Lower lobe of right lung (tissue), 2 donors: ENCODE results near the gene TIMM17A. TPM values are rescaled to one million over a fixed set of nuclear protein-coding genes. Genes with fewer than 3 reads are reported as not detected.

Experiments used
- ATAC-seq, 2 donors: fragments of 200-7000 bp; cut with Tn5 transposase; one replicate each; pipeline ENCODE4 v1.9.1; 2020 to 2022; ENCODE audit warnings: mild to moderate bottlenecking in 2 of 2, moderate library complexity in 2 of 2
- DNase-seq: peaks from one replicate; pipeline ENCODE4 v3.0.0-alpha.2; 2020
- H3K27ac ChIP-seq: fragments of 200-600 bp; one replicate; pipeline ENCODE4 v1.8.0; 2022
- H3K27me3 ChIP-seq: fragments of 200-600 bp; one replicate; pipeline ENCODE4 v1.8.0; 2022; ENCODE audit warnings: low read depth
- H3K36me3 ChIP-seq: fragments of 200-600 bp; one replicate; pipeline ENCODE4 v1.8.0; 2022; ENCODE audit warnings: mild to moderate bottlenecking
- H3K4me1 ChIP-seq: fragments of 200-600 bp; one replicate; pipeline ENCODE4 v1.8.0; 2022
- H3K4me3 ChIP-seq: fragments of 200-600 bp; one replicate; pipeline ENCODE4 v1.8.0; 2022; ENCODE audit warnings: mild to moderate bottlenecking
- H3K9me3 ChIP-seq: fragments of 200-600 bp; one replicate; pipeline ENCODE4 v1.8.0; 2022
- intact Hi-C: fragments of 100-400 bp; cut with DNase I; formaldehyde crosslinking; loops from one replicate; pipeline ENCODE4 v1.11.0; 2022
- total RNA-seq: library from RNA; stranded (reverse); fragmentation: NEBNext Ultra II Directional; extraction: Animal tissue kit (Norgen Biotek cat#: 25700); gene quantifications from one replicate; pipeline ENCODE4 v1.2.1, GENCODE V29; 2021
- TF ChIP-seq, protein P1 (sequence below): fragments of 200-600 bp; IDR thresholded peaks from one replicate; pipeline ENCODE4 v1.8.0; 2022; ENCODE audit warnings: antibody characterized with exemption, mild to moderate bottlenecking
- donor health status: DM: no; HTN: yes; CAD: no; lungs with severe emphysema.

TIMM17A gene
- total RNA-seq, 1 donor from 2014 or later = 28.5 TPM

GRCh38 chr1:201914456-201915235, 40.7 kb upstream of the TIMM17A start:
- TF ChIP-seq, protein P1, sequence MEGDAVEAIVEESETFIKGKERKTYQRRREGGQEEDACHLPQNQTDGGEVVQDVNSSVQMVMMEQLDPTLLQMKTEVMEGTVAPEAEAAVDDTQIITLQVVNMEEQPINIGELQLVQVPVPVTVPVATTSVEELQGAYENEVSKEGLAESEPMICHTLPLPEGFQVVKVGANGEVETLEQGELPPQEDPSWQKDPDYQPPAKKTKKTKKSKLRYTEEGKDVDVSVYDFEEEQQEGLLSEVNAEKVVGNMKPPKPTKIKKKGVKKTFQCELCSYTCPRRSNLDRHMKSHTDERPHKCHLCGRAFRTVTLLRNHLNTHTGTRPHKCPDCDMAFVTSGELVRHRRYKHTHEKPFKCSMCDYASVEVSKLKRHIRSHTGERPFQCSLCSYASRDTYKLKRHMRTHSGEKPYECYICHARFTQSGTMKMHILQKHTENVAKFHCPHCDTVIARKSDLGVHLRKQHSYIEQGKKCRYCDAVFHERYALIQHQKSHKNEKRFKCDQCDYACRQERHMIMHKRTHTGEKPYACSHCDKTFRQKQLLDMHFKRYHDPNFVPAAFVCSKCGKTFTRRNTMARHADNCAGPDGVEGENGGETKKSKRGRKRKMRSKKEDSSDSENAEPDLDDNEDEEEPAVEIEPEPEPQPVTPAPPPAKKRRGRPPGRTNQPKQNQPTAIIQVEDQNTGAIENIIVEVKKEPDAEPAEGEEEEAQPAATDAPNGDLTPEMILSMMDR = no peak
- DNase-seq = no peak

DNA sequence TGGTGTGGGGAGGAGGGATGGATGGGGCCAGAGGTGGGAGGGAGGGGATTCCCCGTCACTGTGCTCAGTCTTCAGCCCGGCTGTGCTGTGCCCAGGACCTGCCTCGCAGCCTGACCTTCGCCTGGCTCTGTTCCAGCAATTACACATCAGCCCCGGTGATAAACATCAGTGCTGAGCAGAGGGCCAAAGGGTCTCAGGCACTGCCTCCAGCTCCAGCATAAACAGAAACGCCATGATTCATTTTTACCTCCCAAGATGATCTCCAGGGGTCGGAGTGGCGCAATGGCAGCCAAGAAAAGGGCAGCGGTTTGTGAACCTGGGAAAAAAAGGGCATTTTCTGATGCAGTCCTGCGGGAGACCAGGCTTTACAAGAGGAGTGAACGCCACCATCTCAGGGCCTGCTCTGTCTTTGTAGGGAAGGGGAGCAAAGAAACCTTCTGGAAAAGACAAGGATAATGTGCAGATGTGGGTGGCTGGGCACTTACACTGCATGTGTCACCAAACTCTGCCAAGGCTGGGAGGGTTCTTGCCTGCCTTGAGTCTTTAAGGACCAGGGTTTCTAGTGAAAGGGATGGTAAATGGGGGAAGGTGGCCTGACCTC, 38.6 kb upstream of the TIMM17A start:
- no peak overlapping the region for H3K4me3 ChIP-seq
- ATAC-seq (peak; percentile 45 to 54), DNase-seq (peak; percentile 54)
- intact Hi-C loops = no loop called here
- H3K36me3 ChIP-seq = no peaks in the 10 kb centered on the region
- H3K4me1 ChIP-seq = peaks cover 5% of the 10 kb centered on the region
- TF ChIP-seq, protein P1 = no peak
- H3K9me3 ChIP-seq = no peaks in the 10 kb centered on the region
- H3K27me3 ChIP-seq = no peaks in the 10 kb centered on the region
- H3K27ac ChIP-seq = peak overlapping the region; percentile 68

More at GRCh38 chr1:201914456-201915235, 40.7 kb upstream of the TIMM17A start:
- no peak for ATAC-seq
- intact Hi-C loops = no loop called here
- Histone ChIP-seq H3K27me3 (no peaks in the 10 kb centered on the region), H3K27ac (peak overlapping the region; percentile 31), H3K36me3 (no peaks in the 10 kb centered on the region), H3K9me3 (no peaks in the 10 kb centered on the region), H3K4me3 (no peak overlapping the region), H3K4me1 (peaks cover 5% of the 10 kb centered on the region)

- no peak overlapping the region for H3K4me3 ChIP-seq
Observed at GRCh38 chr1:201917362-201918033, 37.8 kb upstream of the TIMM17A start.

DNA sequence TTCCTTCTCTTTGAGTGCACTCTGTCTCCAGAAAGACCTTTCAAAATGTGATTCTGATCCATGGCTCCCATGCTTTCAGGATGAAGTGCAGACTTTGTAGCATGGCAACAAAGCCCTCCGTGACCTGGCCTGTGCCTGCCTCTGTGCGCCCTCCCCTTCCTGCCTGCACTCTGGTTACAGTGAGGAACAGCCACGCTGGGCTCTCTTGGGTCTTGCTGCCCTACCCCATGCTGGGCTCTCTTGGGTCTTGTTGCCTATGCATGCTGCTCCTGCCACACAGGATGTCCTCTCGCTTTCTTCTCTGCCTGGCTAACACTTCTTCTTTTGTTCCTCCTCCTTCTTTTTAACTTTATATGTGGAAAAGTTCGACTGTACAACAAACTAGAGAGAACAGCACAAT, 37.0 kb upstream of the TIMM17A start:
- intact Hi-C loops = no loop called here
- Histone ChIP-seq H3K27ac (peak overlapping the region; percentile 47), H3K4me3 (no peak overlapping the region), H3K4me1 (peaks cover 5% of the 10 kb centered on the region), H3K9me3 (no peaks in the 10 kb centered on the region), H3K27me3 (no peaks in the 10 kb centered on the region), H3K36me3 (no peaks in the 10 kb centered on the region)
- ATAC-seq = no peak
- TF ChIP-seq, protein P1 = no peak
- DNase-seq = no peak

More at GRCh38 chr1:201917362-201918033, 37.8 kb upstream of the TIMM17A start:
- Histone ChIP-seq H3K36me3 (no peaks in the 10 kb centered on the region), H3K9me3 (no peaks in the 10 kb centered on the region), H3K27ac (peak overlapping the region; percentile 68), H3K4me1 (peaks cover 5% of the 10 kb centered on the region), H3K27me3 (no peaks in the 10 kb centered on the region)
- TF ChIP-seq, protein P1 = no peak
- DNase-seq = no peak
- ATAC-seq = peak; percentile 24 to 30
- intact Hi-C loops = no loop called here

DNA sequence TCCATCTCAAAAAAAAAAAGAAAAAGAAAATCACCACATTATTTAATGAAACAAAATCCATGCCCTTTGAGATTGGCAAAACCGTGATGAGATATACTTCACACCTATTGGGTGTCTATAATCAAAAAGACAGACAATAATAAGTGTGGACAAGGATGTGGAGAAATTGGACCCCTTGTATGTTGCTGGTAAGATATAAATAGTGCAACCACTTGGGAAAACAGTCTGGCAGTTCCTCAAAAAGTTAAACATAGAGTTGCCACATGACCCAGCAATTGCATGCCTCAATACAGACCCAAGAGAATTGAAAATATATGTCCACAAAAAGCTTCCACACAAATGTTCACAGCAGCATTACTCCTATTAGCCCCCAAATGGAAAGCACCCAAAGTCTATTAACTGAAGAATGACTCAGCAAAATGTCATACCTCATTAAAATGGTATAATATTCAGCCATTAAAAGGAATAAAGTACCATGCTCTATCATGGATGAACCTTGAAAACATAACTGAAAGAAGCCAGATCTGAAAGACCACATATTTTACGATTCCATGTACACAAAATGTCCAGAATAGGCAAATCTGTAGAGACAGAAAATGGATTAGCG, 33.2 kb upstream of the TIMM17A start:
- Histone ChIP-seq H3K4me3 (no peak overlapping the region), H3K36me3 (no peaks in the 10 kb centered on the region), H3K4me1 (peaks cover 3% of the 10 kb centered on the region), H3K9me3 (no peaks in the 10 kb centered on the region), H3K27ac (no peak overlapping the region), H3K27me3 (no peaks in the 10 kb centered on the region)
- intact Hi-C loops = no loop called here
- TF ChIP-seq, protein P1 = no peak
- ATAC-seq = no peak
- no peak for DNase-seq
